GM12874 (cell line): ENCODE data around the gene ELAVL1.

Experiments
- TF ChIP-seq, protein P1 (sequence below): IDR thresholded peaks from 2 replicates; pipeline ENCODE4 v1.5.1; 2011; ENCODE audit warnings: low read depth, mild to moderate bottlenecking, control low read depth, low read length, moderate library complexity; ENCODE audit not compliant: insufficient read depth

ELAVL1 gene

DNA sequence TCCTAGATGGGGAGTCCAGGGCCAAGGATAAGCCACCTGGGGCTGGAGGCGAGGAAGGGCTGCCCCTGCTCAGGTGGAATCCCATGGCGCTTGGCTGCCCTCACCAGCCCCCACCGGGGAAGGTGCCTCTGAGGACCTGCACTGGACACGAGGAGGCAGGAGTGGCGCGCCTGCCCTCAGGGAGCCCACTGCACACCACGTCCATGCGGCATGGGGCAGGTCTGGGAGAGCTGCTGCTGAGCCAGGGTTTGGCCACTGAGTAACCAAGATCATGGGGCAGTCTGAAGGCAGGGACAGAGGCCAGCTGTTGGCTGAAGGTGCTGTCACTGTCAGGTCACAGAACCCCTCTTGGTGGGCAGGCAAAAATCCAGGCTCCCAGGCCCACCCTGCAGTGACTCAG lies 25.9 kb downstream of the ELAVL1 start:
- TF ChIP-seq, protein P1, sequence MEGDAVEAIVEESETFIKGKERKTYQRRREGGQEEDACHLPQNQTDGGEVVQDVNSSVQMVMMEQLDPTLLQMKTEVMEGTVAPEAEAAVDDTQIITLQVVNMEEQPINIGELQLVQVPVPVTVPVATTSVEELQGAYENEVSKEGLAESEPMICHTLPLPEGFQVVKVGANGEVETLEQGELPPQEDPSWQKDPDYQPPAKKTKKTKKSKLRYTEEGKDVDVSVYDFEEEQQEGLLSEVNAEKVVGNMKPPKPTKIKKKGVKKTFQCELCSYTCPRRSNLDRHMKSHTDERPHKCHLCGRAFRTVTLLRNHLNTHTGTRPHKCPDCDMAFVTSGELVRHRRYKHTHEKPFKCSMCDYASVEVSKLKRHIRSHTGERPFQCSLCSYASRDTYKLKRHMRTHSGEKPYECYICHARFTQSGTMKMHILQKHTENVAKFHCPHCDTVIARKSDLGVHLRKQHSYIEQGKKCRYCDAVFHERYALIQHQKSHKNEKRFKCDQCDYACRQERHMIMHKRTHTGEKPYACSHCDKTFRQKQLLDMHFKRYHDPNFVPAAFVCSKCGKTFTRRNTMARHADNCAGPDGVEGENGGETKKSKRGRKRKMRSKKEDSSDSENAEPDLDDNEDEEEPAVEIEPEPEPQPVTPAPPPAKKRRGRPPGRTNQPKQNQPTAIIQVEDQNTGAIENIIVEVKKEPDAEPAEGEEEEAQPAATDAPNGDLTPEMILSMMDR = no peak

DNA sequence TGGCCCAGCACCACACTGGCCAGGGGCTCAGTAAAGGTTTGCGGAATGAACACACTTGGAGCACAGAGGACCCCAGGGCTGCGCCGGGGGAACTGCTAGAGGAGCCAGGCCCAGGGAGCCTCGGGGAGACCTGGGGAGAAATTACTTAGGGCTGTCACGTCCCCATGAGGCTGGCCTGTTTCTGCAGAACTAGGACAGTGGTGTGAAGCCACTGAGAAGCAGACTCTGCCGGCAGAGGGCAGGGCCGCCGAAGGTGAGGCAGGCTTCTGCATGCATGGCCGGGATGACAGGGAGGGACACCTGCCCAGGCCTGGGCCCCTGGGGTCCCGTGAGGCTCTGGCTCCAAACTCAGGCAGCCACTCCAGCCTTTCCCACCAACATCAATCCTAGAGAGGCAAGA lies 26.4 kb downstream of the ELAVL1 start:
- TF ChIP-seq, protein P1 = no peak

GRCh38 chr19:7978179-7978825 lies 27.1 kb downstream of the ELAVL1 start:
- TF ChIP-seq, protein P1 = no peak

- TF ChIP-seq, protein P1 = no peak
These were observed 27.8 kb downstream of the ELAVL1 start for GRCh38 chr19:7977723-7978040.

DNA sequence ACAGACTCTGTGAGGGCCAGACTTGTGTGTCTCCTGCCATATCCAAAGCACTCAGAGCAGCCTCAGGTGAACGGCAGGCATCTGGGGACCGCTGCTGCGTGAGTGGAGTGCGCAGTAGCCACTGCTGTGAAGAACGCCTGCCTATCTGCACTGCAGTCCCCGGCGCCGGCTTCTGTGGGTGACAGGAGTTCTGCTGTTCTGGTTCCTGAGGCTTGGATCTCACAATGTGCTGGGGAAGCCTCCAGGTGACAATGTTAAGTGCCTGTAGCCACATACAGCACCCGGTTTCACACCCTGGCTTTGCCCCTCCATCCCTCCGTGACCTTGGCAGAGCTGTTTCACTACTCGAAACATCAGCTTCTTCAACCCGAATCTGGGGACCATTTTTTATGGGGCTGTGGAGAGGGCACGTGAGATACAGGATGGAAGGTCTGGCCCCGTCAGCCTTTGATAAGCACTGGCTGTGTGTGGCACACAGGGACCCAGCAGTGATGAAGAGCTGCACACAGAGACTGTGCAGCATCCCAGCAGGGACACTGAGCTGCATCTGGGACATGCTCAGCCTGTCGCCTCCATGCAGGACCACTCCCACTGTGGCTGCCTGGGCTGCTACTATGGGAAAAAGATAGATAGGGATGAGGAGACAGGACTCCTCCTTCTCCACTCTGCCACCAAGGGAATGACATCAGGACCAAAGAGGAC lies 28.3 kb downstream of the ELAVL1 start:
- TF ChIP-seq, protein P1 = no peak

DNA sequence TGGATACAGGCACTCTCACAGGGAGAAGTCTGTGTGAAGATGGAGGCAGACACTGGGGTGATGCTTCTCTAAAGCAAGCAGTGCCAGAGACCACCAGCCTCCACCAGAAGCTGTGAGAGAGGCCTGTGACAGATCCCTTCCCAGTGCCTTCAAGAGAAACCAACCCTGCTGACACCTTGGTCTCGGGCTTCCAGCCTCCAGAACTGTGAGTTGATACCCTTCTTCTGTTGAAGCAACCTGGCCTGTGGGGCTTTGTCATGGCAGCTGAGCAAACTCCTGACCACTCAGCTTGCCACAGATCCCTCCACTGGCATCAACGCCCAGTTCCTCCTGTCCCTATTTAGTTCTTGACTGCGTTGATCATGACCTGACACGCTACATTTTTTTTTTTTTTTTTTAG lies 29.0 kb downstream of the ELAVL1 start:
- TF ChIP-seq, protein P1 = no peak

GRCh38 chr19:7975037-7975436 lies 30.4 kb downstream of the ELAVL1 start:
- TF ChIP-seq, protein P1 = no peak
